ENCODE measurements around the gene GAS2L2.

The GAS2L2 gene

GRCh38 chr17:35745749-35746320 lies 7.2 kb downstream of the GAS2L2 start:
- Mint-ChIP-seq H3K27ac (no peak overlapping the region), H3K36me3 (ENCODE audit: low read depth) (no peaks in the 10 kb centered on the region), H3K4me3 (no peak overlapping the region), H3K9me3 (no peaks in the 10 kb centered on the region), H3K4me1 (ENCODE audit: low read depth) (peaks cover 9% of the 10 kb centered on the region), H3K27me3 (ENCODE audit: low read depth) (peaks cover 44% of the 10 kb centered on the region)
- no peak for DNase-seq (ENCODE audit: low spot score)

GRCh38 chr17:35745246-35745645 lies 7.8 kb downstream of the GAS2L2 start:
- no peak overlapping the region for H3K4me3 Mint-ChIP-seq
- peaks cover 9% of the 10 kb centered on the region for H3K4me1 Mint-ChIP-seq (ENCODE audit: low read depth)
- no peak overlapping the region for H3K27ac Mint-ChIP-seq
- H3K36me3 Mint-ChIP-seq (ENCODE audit: low read depth): no peaks in the 10 kb centered on the region
- H3K27me3 Mint-ChIP-seq (ENCODE audit: low read depth): peaks cover 45% of the 10 kb centered on the region
- no peaks in the 10 kb centered on the region for H3K9me3 Mint-ChIP-seq
- DNase-seq (ENCODE audit: low spot score): no peak

- no peak overlapping the region for H3K27ac Mint-ChIP-seq
- no peak overlapping the region for H3K4me3 Mint-ChIP-seq
- H3K27me3 Mint-ChIP-seq (ENCODE audit: low read depth): peaks cover 46% of the 10 kb centered on the region
- H3K4me1 Mint-ChIP-seq (ENCODE audit: low read depth): peaks cover 7% of the 10 kb centered on the region
- no peaks in the 10 kb centered on the region for H3K9me3 Mint-ChIP-seq
- no peaks in the 10 kb centered on the region for H3K36me3 Mint-ChIP-seq (ENCODE audit: low read depth)
- DNase-seq (ENCODE audit: low spot score): no peak
These were observed 8.2 kb downstream of the GAS2L2 start for GRCh38 chr17:35744830-35745229.

- H3K4me3 Mint-ChIP-seq: no peak overlapping the region
- H3K27me3 Mint-ChIP-seq (ENCODE audit: low read depth): peaks cover 46% of the 10 kb centered on the region
- H3K27ac Mint-ChIP-seq: no peak overlapping the region
- no peaks in the 10 kb centered on the region for H3K36me3 Mint-ChIP-seq (ENCODE audit: low read depth)
- DNase-seq (ENCODE audit: low spot score): no peak
- peaks cover 2% of the 10 kb centered on the region for H3K4me1 Mint-ChIP-seq (ENCODE audit: low read depth)
- H3K9me3 Mint-ChIP-seq: no peaks in the 10 kb centered on the region
These were observed 9.3 kb downstream of the GAS2L2 start for GRCh38 chr17:35743626-35744328.

- H3K4me3 Mint-ChIP-seq: no peak overlapping the region
- DNase-seq (ENCODE audit: low spot score): no peak
- peaks cover 44% of the 10 kb centered on the region for H3K27me3 Mint-ChIP-seq (ENCODE audit: low read depth)
- no peak overlapping the region for H3K27ac Mint-ChIP-seq
- no peaks in the 10 kb centered on the region for H3K9me3 Mint-ChIP-seq
- no peaks in the 10 kb centered on the region for H3K36me3 Mint-ChIP-seq (ENCODE audit: low read depth)
- H3K4me1 Mint-ChIP-seq (ENCODE audit: low read depth): peaks cover 2% of the 10 kb centered on the region
These were observed 10.1 kb downstream of the GAS2L2 start for GRCh38 chr17:35742896-35743477.

GRCh38 chr17:35742496-35742895 lies 10.5 kb downstream of the GAS2L2 start:
- Mint-ChIP-seq H3K36me3 (ENCODE audit: low read depth) (no peaks in the 10 kb centered on the region), H3K27ac (no peak overlapping the region), H3K9me3 (no peaks in the 10 kb centered on the region), H3K27me3 (ENCODE audit: low read depth) (peaks cover 45% of the 10 kb centered on the region), H3K4me1 (ENCODE audit: low read depth) (peaks cover 2% of the 10 kb centered on the region), H3K4me3 (no peak overlapping the region)
- DNase-seq (ENCODE audit: low spot score): no peak

- Mint-ChIP-seq H3K4me3 (peak overlapping the region; percentile 54), H3K27ac (no peak overlapping the region), H3K4me1 (ENCODE audit: low read depth) (peaks cover 2% of the 10 kb centered on the region), H3K9me3 (no peaks in the 10 kb centered on the region), H3K36me3 (ENCODE audit: low read depth) (no peaks in the 10 kb centered on the region), H3K27me3 (ENCODE audit: low read depth) (peaks cover 45% of the 10 kb centered on the region)
- DNase-seq (ENCODE audit: low spot score): no peak
These were observed 11.8 kb downstream of the GAS2L2 start for GRCh38 chr17:35740997-35741931.

GRCh38 chr17:35740216-35740615 lies 12.8 kb downstream of the GAS2L2 start:
- peaks cover 45% of the 10 kb centered on the region for H3K27me3 Mint-ChIP-seq (ENCODE audit: low read depth)
- DNase-seq (ENCODE audit: low spot score): no peak
- no peaks in the 10 kb centered on the region for H3K36me3 Mint-ChIP-seq (ENCODE audit: low read depth)
- no peaks in the 10 kb centered on the region for H3K9me3 Mint-ChIP-seq
- peaks cover 2% of the 10 kb centered on the region for H3K4me1 Mint-ChIP-seq (ENCODE audit: low read depth)
- no peak overlapping the region for H3K27ac Mint-ChIP-seq
- H3K4me3 Mint-ChIP-seq: no peak overlapping the region

- no peak for DNase-seq (ENCODE audit: low spot score)
- no peaks in the 10 kb centered on the region for H3K9me3 Mint-ChIP-seq
- H3K27ac Mint-ChIP-seq: no peak overlapping the region
- H3K4me1 Mint-ChIP-seq (ENCODE audit: low read depth): peaks cover 2% of the 10 kb centered on the region
- no peak overlapping the region for H3K4me3 Mint-ChIP-seq
- H3K27me3 Mint-ChIP-seq (ENCODE audit: low read depth): peaks cover 38% of the 10 kb centered on the region
- no peaks in the 10 kb centered on the region for H3K36me3 Mint-ChIP-seq (ENCODE audit: low read depth)
These were observed 14.4 kb downstream of the GAS2L2 start for GRCh38 chr17:35738519-35739133.

- Mint-ChIP-seq H3K9me3 (no peaks in the 10 kb centered on the region), H3K4me1 (ENCODE audit: low read depth) (no peaks in the 10 kb centered on the region), H3K4me3 (no peak overlapping the region), H3K27ac (no peak overlapping the region), H3K36me3 (ENCODE audit: low read depth) (no peaks in the 10 kb centered on the region), H3K27me3 (ENCODE audit: low read depth) (peaks cover 35% of the 10 kb centered on the region)
- no peak for DNase-seq (ENCODE audit: low spot score)
These were observed 16.8 kb downstream of the GAS2L2 start for GRCh38 chr17:35736236-35736635.

GRCh38 chr17:35735036-35735805 lies 17.8 kb downstream of the GAS2L2 start:
- H3K4me1 Mint-ChIP-seq (ENCODE audit: low read depth): peaks cover 9% of the 10 kb centered on the region
- H3K36me3 Mint-ChIP-seq (ENCODE audit: low read depth): peaks cover 7% of the 10 kb centered on the region
- no peak for DNase-seq (ENCODE audit: low spot score)
- no peaks in the 10 kb centered on the region for H3K9me3 Mint-ChIP-seq
- H3K27me3 Mint-ChIP-seq (ENCODE audit: low read depth): peaks cover 35% of the 10 kb centered on the region
- no peak overlapping the region for H3K27ac Mint-ChIP-seq
- no peak overlapping the region for H3K4me3 Mint-ChIP-seq

- Mint-ChIP-seq H3K27me3 (ENCODE audit: low read depth) (peaks cover 28% of the 10 kb centered on the region), H3K9me3 (no peaks in the 10 kb centered on the region), H3K4me1 (ENCODE audit: low read depth) (peaks cover 9% of the 10 kb centered on the region)
These were observed 18.6 kb downstream of the GAS2L2 start for GRCh38 chr17:35734396-35734795.

GRCh38 chr17:35733366-35733765 lies 19.7 kb downstream of the GAS2L2 start:
- Mint-ChIP-seq H3K27me3 (ENCODE audit: low read depth) (peaks cover 21% of the 10 kb centered on the region), H3K4me3 (no peak overlapping the region), H3K4me1 (ENCODE audit: low read depth) (peaks cover 9% of the 10 kb centered on the region), H3K36me3 (ENCODE audit: low read depth) (peaks cover 9% of the 10 kb centered on the region), H3K27ac (no peak overlapping the region), H3K9me3 (no peaks in the 10 kb centered on the region)
- DNase-seq (ENCODE audit: low spot score): no peak

More at GRCh38 chr17:35734396-35734795, 18.6 kb downstream of the GAS2L2 start:
- no peak for DNase-seq (ENCODE audit: low spot score)
- peaks cover 7% of the 10 kb centered on the region for H3K36me3 Mint-ChIP-seq (ENCODE audit: low read depth)
- no peak overlapping the region for H3K27ac Mint-ChIP-seq
- H3K4me3 Mint-ChIP-seq: no peak overlapping the region
